GM19099 (cell line): Measurements from ENCODE around the gene PLEKHA6.

Source experiments
- POLR2A ChIP-seq: IDR thresholded peaks from 3 replicates; pipeline ENCODE4 v1.6.1; 2011; ENCODE audit warnings: low read depth; ENCODE audit not compliant: insufficient read length; ENCODE audit errors: extremely low read depth

Gene PLEKHA6

GRCh38 chr1:204191456-204191855, 168.3 kb downstream of the PLEKHA6 start:
- no peak for TF ChIP-seq POLR2A

GRCh38 chr1:204190212-204191211, 169.2 kb downstream of the PLEKHA6 start:
- TF ChIP-seq POLR2A = no peak

GRCh38 chr1:204188959-204189639, 170.6 kb downstream of the PLEKHA6 start:
- TF ChIP-seq POLR2A = no peak

GRCh38 chr1:204186597-204186996, 173.1 kb downstream of the PLEKHA6 start:
- no peak for TF ChIP-seq POLR2A

- TF ChIP-seq POLR2A = no peak
Observed at GRCh38 chr1:204181116-204181515, 178.6 kb downstream of the PLEKHA6 start.

GRCh38 chr1:204180133-204180532, 179.6 kb downstream of the PLEKHA6 start:
- TF ChIP-seq POLR2A = no peak

GRCh38 chr1:204178487-204179281, 181.0 kb downstream of the PLEKHA6 start:
- no peak for TF ChIP-seq POLR2A

GRCh38 chr1:204177133-204177532, 182.6 kb downstream of the PLEKHA6 start:
- TF ChIP-seq POLR2A = no peak

- TF ChIP-seq POLR2A = no peak
Observed at GRCh38 chr1:204176049-204176448, 183.7 kb downstream of the PLEKHA6 start.

GRCh38 chr1:204174958-204175357, 184.8 kb downstream of the PLEKHA6 start:
- TF ChIP-seq POLR2A = no peak

GRCh38 chr1:204172404-204173029, 187.2 kb downstream of the PLEKHA6 start:
- no peak for TF ChIP-seq POLR2A

- no peak for TF ChIP-seq POLR2A
Observed at GRCh38 chr1:204171751-204172178, 188.0 kb downstream of the PLEKHA6 start.

GRCh38 chr1:204170494-204171155, 189.1 kb downstream of the PLEKHA6 start:
- TF ChIP-seq POLR2A = no peak

- TF ChIP-seq POLR2A = no peak
Observed at GRCh38 chr1:204169858-204170257, 189.9 kb downstream of the PLEKHA6 start.
